GM12892 (cell line): ENCODE results near the gene FOXK2.
A peak's percentile ranks its signal among the peaks of the same experiment; 100 is the strongest.

Source experiments
- DNase-seq: peaks from one replicate; pipeline ENCODE4 v3.0.0; 2011; ENCODE audit not compliant: insufficient read length
- FAIRE-seq: peaks from 2 replicates; lab custom pipeline; 2011; peaks lifted over from hg19 to GRCh38; lab: Jason Lieb, UNC
- POLR2A ChIP-seq: IDR thresholded peaks from 2 replicates; pipeline ENCODE4 v1.6.1; 2011; ENCODE audit warnings: low read depth, low read length, control low read depth
- POLR2AphosphoS5 ChIP-seq: IDR thresholded peaks from 2 replicates; pipeline ENCODE4 v1.6.1; 2011; ENCODE audit warnings: low read depth, low read length, control low read depth
- TAF1 ChIP-seq: IDR thresholded peaks from 2 replicates; pipeline ENCODE4 v1.6.1; 2011; ENCODE audit warnings: low read depth, mild to moderate bottlenecking, control low read depth, low read length, borderline replicate concordance

Gene FOXK2

GRCh38 chr17:82592767-82593589 lies 73.4 kb downstream of the FOXK2 start:
- TF ChIP-seq POLR2A (no peak), TAF1 (no peak), POLR2AphosphoS5 (no peak)
- peak; percentile 21 for FAIRE-seq
- DNase-seq = no peak

- DNase-seq = no peak
- TF ChIP-seq TAF1 = no peak
- no peak for TF ChIP-seq POLR2AphosphoS5
- no peak for TF ChIP-seq POLR2A
- FAIRE-seq = no peak
Measured at GRCh38 chr17:82593590-82594087, 74.1 kb downstream of the FOXK2 start.

- DNase-seq = no peak
- FAIRE-seq = no peak
- TF ChIP-seq POLR2AphosphoS5 (no peak), POLR2A (no peak), TAF1 (no peak)
Measured at GRCh38 chr17:82594571-82594970, 75.0 kb downstream of the FOXK2 start.

- TF ChIP-seq TAF1 (no peak), POLR2A (no peak), POLR2AphosphoS5 (no peak)
- DNase-seq (no peak), FAIRE-seq (no peak)
Measured at GRCh38 chr17:82595893-82596292, 76.4 kb downstream of the FOXK2 start.

- no peak for FAIRE-seq
Measured at GRCh38 chr17:82596296-82596695, 76.8 kb downstream of the FOXK2 start.

GRCh38 chr17:82596837-82597672 lies 77.5 kb downstream of the FOXK2 start:
- no peak for TF ChIP-seq POLR2A
- TF ChIP-seq POLR2AphosphoS5 = no peak
- FAIRE-seq = no peak
- DNase-seq = no peak

More at GRCh38 chr17:82596296-82596695, 76.8 kb downstream of the FOXK2 start:
- no peak for DNase-seq
- no peak for TF ChIP-seq TAF1
- no peak for TF ChIP-seq POLR2AphosphoS5

- TF ChIP-seq TAF1 (no peak), POLR2AphosphoS5 (no peak), POLR2A (no peak)
- DNase-seq = no peak
- FAIRE-seq = no peak
Measured at GRCh38 chr17:82598256-82599119, 79.0 kb downstream of the FOXK2 start.

GRCh38 chr17:82599674-82600661 lies 80.4 kb downstream of the FOXK2 start:
- DNase-seq (no peak), FAIRE-seq (peak; percentile 44)
- no peak for TF ChIP-seq POLR2A
- no peak for TF ChIP-seq TAF1
- TF ChIP-seq POLR2AphosphoS5 = no peak

GRCh38 chr17:82600731-82601446 lies 81.4 kb downstream of the FOXK2 start:
- no peak for DNase-seq
- FAIRE-seq = no peak
- no peak for TF ChIP-seq POLR2A
- TF ChIP-seq TAF1 = no peak
- no peak for TF ChIP-seq POLR2AphosphoS5

GRCh38 chr17:82601447-82602000 lies 82.0 kb downstream of the FOXK2 start:
- TF ChIP-seq POLR2A (no peak), TAF1 (no peak), POLR2AphosphoS5 (no peak)
- FAIRE-seq = no peak

More at GRCh38 chr17:82601447-82602000, 82.0 kb downstream of the FOXK2 start:
- DNase-seq = no peak
